ENCODE data around the gene C18orf63.

DNA sequence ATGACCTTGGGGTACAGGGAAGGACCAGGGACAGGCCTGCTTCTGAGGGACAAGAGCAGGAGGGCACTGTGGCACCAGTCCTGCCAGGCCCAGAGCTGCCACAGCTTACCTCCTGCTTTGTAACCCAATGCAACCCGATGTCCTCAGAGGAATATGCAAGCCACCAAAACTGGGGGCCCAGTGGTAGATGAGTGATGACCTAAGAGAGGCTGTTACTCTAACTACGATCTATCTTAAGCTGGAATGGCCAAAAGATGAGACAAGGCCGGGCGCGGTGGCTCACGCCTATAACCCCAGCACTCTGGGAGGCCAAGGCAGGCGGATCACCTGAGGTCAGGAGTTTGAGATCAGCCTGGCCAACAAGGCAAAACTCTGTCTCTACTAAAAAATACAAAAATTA is 36.7 kb upstream of the C18orf63 start:
- TF ChIP-seq ZNF274 (IDR thresholded peaks at IDR 0.05; ENCODE audit: low read length) (no peak), ZNF274 (tag by site-specific recombination; IDR thresholded peaks at IDR 0.05; ENCODE audit: borderline replicate concordance) (no peak), YY1 (tag by site-specific recombination; IDR thresholded peaks at IDR 0.05) (no peak), ZNF707 (tag by site-specific recombination; IDR thresholded peaks at IDR 0.05) (no peak), ZBTB1 (tag by site-specific recombination; IDR thresholded peaks at IDR 0.05) (no peak), ZFP37 (tag by site-specific recombination; IDR thresholded peaks at IDR 0.05) (no peak), SP2 (tag by site-specific recombination; IDR thresholded peaks at IDR 0.05) (no peak), ZBTB7A (tag by site-specific recombination; IDR thresholded peaks at IDR 0.05; ENCODE audit: low read depth) (no peak)
- TF ChIP-seq, protein P1, sequence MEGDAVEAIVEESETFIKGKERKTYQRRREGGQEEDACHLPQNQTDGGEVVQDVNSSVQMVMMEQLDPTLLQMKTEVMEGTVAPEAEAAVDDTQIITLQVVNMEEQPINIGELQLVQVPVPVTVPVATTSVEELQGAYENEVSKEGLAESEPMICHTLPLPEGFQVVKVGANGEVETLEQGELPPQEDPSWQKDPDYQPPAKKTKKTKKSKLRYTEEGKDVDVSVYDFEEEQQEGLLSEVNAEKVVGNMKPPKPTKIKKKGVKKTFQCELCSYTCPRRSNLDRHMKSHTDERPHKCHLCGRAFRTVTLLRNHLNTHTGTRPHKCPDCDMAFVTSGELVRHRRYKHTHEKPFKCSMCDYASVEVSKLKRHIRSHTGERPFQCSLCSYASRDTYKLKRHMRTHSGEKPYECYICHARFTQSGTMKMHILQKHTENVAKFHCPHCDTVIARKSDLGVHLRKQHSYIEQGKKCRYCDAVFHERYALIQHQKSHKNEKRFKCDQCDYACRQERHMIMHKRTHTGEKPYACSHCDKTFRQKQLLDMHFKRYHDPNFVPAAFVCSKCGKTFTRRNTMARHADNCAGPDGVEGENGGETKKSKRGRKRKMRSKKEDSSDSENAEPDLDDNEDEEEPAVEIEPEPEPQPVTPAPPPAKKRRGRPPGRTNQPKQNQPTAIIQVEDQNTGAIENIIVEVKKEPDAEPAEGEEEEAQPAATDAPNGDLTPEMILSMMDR (tag by site-specific recombination; IDR thresholded peaks at IDR 0.05), result no peak
- TF ChIP-seq, protein P2, sequence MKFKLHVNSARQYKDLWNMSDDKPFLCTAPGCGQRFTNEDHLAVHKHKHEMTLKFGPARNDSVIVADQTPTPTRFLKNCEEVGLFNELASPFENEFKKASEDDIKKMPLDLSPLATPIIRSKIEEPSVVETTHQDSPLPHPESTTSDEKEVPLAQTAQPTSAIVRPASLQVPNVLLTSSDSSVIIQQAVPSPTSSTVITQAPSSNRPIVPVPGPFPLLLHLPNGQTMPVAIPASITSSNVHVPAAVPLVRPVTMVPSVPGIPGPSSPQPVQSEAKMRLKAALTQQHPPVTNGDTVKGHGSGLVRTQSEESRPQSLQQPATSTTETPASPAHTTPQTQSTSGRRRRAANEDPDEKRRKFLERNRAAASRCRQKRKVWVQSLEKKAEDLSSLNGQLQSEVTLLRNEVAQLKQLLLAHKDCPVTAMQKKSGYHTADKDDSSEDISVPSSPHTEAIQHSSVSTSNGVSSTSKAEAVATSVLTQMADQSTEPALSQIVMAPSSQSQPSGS (tag by site-specific recombination; IDR thresholded peaks at IDR 0.05; ENCODE audit: low read depth), result no peak
